Measurements from ENCODE around the gene SLC15A1. TPM values are rescaled to one million over a fixed set of nuclear protein-coding genes. Genes with fewer than 3 reads are reported as not detected.

The SLC15A1 gene
- total RNA-seq, 1 experiment from 2014 or later: 1.9 TPM

- H2BK15ac ChIP-seq (ENCODE audit: low read depth, low read length): no peak overlapping the region
- no peaks in the 10 kb centered on the region for H4K20me1 ChIP-seq (ENCODE audit: control insufficient read depth, insufficient read depth, insufficient read length)
- H3K36me3 Mint-ChIP-seq (ENCODE audit: insufficient read depth in 1 of 3, low read depth in 3 of 3): no peaks in the 10 kb centered on the region; a peak in 1 of 7 replicates
- no peak overlapping the region for H3K23ac ChIP-seq (ENCODE audit: insufficient read length, low read depth, low read length)
- H2BK5ac ChIP-seq (ENCODE audit: insufficient read length, low read length): no peak overlapping the region
- no peak overlapping the region for H3T11ph ChIP-seq (ENCODE audit: low read length)
- no peak overlapping the region for H2AFZ ChIP-seq (ENCODE audit: low read length)
- H2BK12ac ChIP-seq (ENCODE audit: insufficient read length, low read depth, low read length): no peak overlapping the region
- WGBS (ENCODE audit: extremely low coverage, insufficient read length, low lambda C conversion rate): no CpG with 5 or more reads among the region's 11 CpGs
- 0 out of 2 replicates have a peak, but pooled peaks cover 1% of the 10 kb centered on the region for H3K79me2 ChIP-seq (ENCODE audit: insufficient read depth, low read length)
- H2BK20ac ChIP-seq (ENCODE audit: low read depth, low read length, poor library complexity, severe bottlenecking): no peak overlapping the region
- H3K9me3 ChIP-seq (ENCODE audit: control insufficient read depth, low read depth, low read length): no peaks in the 10 kb centered on the region
- H2AK5ac ChIP-seq (ENCODE audit: insufficient read length, low read length): no peak overlapping the region
- H3K27ac ChIP-seq (ENCODE audit: insufficient read length, low read depth, low read length): no peak overlapping the region
- no peaks in the 10 kb centered on the region for H3K23me2 ChIP-seq (ENCODE audit: insufficient read length, low read depth, low read length, poor library complexity, severe bottlenecking)
- no peak overlapping the region for H4K5ac ChIP-seq (ENCODE audit: insufficient read length, low read depth, low read length)
- no peaks in the 10 kb centered on the region for H3K79me1 ChIP-seq (ENCODE audit: insufficient read depth, low read depth, low read length, poor library complexity, severe bottlenecking)
- H4K8ac ChIP-seq (replicated peaks; ENCODE audit: insufficient read length, low read depth, low read length): peak overlapping the region; percentile 31
- H3K4ac ChIP-seq (ENCODE audit: low read depth, low read length): no peak overlapping the region
- H2BK120ac ChIP-seq (ENCODE audit: low read depth, low read length, poor library complexity, severe bottlenecking): no peak overlapping the region
- peaks cover 0 to 2% of the 10 kb centered on the region in 2 experiments; a peak in 1 of 5 replicates for H3K9me3 Mint-ChIP-seq
- H4K91ac ChIP-seq (ENCODE audit: insufficient read length, low read depth, low read length): no peak overlapping the region
- no peak for DNase-seq
- no peak overlapping the region for H3K56ac ChIP-seq (ENCODE audit: insufficient read length, low read depth, low read length)
- H3K4me1 ChIP-seq (ENCODE audit: insufficient read depth, low read length): no peaks in the 10 kb centered on the region; the same call in 1 of the 2 replicates
- H3K27me3 Mint-ChIP-seq (ENCODE audit: low read depth): no peaks in the 10 kb centered on the region; the same call in 1 of the 2 replicates
- TF ChIP-seq CTCF (conservative IDR thresholded peaks at IDR 0.05): no peak
- H3K27ac Mint-ChIP-seq: no peak overlapping the region
- H3K4me3 Mint-ChIP-seq: no peak overlapping the region
- no peak overlapping the region for H3K9ac ChIP-seq (ENCODE audit: extremely low read depth, insufficient read length, low read length)
- no peak overlapping the region for H3K18ac ChIP-seq (ENCODE audit: insufficient read length, low read depth, low read length)
- H3K27me3 ChIP-seq (ENCODE audit: insufficient read depth, low read length): no peaks in the 10 kb centered on the region
- H3K4me2 ChIP-seq (ENCODE audit: insufficient read depth, insufficient read length, low read length): no peak overlapping the region
- peaks cover 7 to 9% of the 10 kb centered on the region in 2 experiments for H3K4me1 Mint-ChIP-seq
- H3K14ac ChIP-seq (ENCODE audit: insufficient read depth, low read length): no peak overlapping the region
Measured at GRCh38 chr13:98781045-98781444, 28.6 kb upstream of the SLC15A1 start.

Measured in H9 (cell line).